Esophagus muscularis mucosa (tissue), 4 donors: ENCODE measurements around the gene FBXW4. TPM values are rescaled to one million over a fixed set of nuclear protein-coding genes. Genes with fewer than 3 reads are reported as not detected.

Source experiments
- DNase-seq: peaks from one replicate; pipeline ENCODE4 v3.0.0-alpha.2; 2017; ENCODE audit errors: extremely low spot score
- H3K27ac ChIP-seq, 4 donors: fragments of 200-600 bp; sonication (generic); replicated peaks in 1 of 4; 1 replicate in 3 of 4; 2 replicates in 1 of 4; pipeline ENCODE4 v1.5.1; 2016 to 2019; ENCODE audit warnings: mild to moderate bottlenecking in 1 of 4
- H3K27me3 ChIP-seq, 4 donors: fragments of 200-600 bp; sonication (generic); one replicate each; pipeline versions ENCODE4 v1.5.1 to v1.6.0; 2016 to 2019
- H3K36me3 ChIP-seq, 4 donors: fragments of 200-600 bp; sonication (generic); one replicate each; pipeline ENCODE4 v1.5.1; 2016 to 2019
- H3K4me1 ChIP-seq, 4 donors: fragments of 200-600 bp; sonication (generic); one replicate each; pipeline ENCODE4 v1.5.1; 2016 to 2019
- H3K4me3 ChIP-seq, 4 donors: fragments of 200-600 bp; sonication (generic); 1 replicate in 2 of 4; 2 replicates in 2 of 4; pipeline ENCODE4 v1.5.1; 2016 to 2019; ENCODE audit warnings: mild to moderate bottlenecking in 4 of 4, moderate library complexity in 1 of 4
- H3K9me3 ChIP-seq, 4 donors: fragments of 200-600 bp; sonication (generic); 1 replicate in 3 of 4; 2 replicates in 1 of 4; pipeline ENCODE4 v1.5.1; 2016 to 2019
- CTCF ChIP-seq, 3 experiments: fragments of 200-600 bp in 2 of 3; fragments of 450-650 bp in 1 of 3; sonication (generic) in 2 of 3; IDR thresholded peaks; one replicate each; pipeline ENCODE4 v1.5.1; 2017 to 2019; ENCODE audit warnings: antibody characterized with exemption in 3 of 3, mild to moderate bottlenecking in 2 of 3, moderate library complexity in 1 of 3
- EP300 ChIP-seq: sonication (generic); formaldehyde crosslinking; IDR thresholded peaks from one replicate; pipeline ENCODE4 v1.6.1; 2017; ENCODE audit warnings: antibody characterized with exemption
- POLR2A ChIP-seq: fragments of 450-650 bp; IDR thresholded peaks from one replicate; pipeline ENCODE4 v1.6.1; 2017; ENCODE audit warnings: antibody characterized with exemption, moderate library complexity, mild to moderate bottlenecking, low read depth
- POLR2AphosphoS5 ChIP-seq, 2 donors: sonication (generic); formaldehyde crosslinking; IDR thresholded peaks; one replicate each; pipeline ENCODE4 v1.6.1; 2017; ENCODE audit warnings: antibody characterized with exemption in 2 of 2
- WGBS: methylation state at CpG from one replicate; pipeline ENCODE4 v1.1.5; 2018; 5-methylcytosine and 5-hydroxymethylcytosine counted together
- intact Hi-C: fragments of 100-400 bp; cut with DNase I; formaldehyde crosslinking; loops from one replicate; pipeline ENCODE4 v1.15.1; 2023
- total RNA-seq, 4 donors: library from RNA; depleted of rRNA; stranded (reverse); fragments of >200 nt; gene quantifications; one replicate each; pipeline versions ENCODE4 v1.1.0 to v1.2.1, GENCODE V29; 2016

Gene FBXW4
- total RNA-seq, 4 donors from 2014 or later: 101 to 168 (median 115) TPM

DNA sequence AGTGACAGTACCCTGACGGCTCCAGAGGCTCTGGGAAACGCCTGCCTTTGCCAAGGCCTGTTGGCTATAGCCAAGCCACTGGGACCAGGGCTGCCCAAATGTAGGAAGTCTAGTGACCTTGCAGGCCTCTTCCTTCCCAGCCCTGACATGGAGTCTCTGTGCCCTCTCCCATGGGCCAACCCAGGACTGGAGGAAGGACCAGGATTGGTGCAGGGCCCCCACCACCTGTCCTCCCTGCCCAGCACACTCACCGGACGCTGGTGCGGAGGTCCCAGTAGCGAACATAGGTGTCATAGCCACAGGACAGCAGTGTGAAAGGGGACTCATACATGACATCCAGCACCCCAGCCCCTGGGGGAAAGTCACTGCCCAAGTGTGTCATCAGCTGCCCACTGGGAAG lies 82.9 kb downstream of the FBXW4 start:
- H3K27ac ChIP-seq: no peak overlapping the region
- no peaks in the 10 kb centered on the region for H3K27me3 ChIP-seq
- no peaks in the 10 kb centered on the region for H3K9me3 ChIP-seq
- WGBS: 50% methylated on average over 1 of the region's 6 CpGs
- intact Hi-C loops: no loop called here
- no peak overlapping the region for H3K4me3 ChIP-seq
- H3K36me3 ChIP-seq: peaks cover 26 to 86% (median 64%) of the 10 kb centered on the region in 4 donors
- DNase-seq: no peak
- TF ChIP-seq EP300 (no peak), POLR2AphosphoS5 (IDR thresholded peaks at IDR 0.05) (no peak), POLR2A (no peak), CTCF (IDR thresholded peaks at IDR 0.05) (no peak)
- peaks cover 0 to 10% (median 1%) of the 10 kb centered on the region in 4 donors for H3K4me1 ChIP-seq

DNA sequence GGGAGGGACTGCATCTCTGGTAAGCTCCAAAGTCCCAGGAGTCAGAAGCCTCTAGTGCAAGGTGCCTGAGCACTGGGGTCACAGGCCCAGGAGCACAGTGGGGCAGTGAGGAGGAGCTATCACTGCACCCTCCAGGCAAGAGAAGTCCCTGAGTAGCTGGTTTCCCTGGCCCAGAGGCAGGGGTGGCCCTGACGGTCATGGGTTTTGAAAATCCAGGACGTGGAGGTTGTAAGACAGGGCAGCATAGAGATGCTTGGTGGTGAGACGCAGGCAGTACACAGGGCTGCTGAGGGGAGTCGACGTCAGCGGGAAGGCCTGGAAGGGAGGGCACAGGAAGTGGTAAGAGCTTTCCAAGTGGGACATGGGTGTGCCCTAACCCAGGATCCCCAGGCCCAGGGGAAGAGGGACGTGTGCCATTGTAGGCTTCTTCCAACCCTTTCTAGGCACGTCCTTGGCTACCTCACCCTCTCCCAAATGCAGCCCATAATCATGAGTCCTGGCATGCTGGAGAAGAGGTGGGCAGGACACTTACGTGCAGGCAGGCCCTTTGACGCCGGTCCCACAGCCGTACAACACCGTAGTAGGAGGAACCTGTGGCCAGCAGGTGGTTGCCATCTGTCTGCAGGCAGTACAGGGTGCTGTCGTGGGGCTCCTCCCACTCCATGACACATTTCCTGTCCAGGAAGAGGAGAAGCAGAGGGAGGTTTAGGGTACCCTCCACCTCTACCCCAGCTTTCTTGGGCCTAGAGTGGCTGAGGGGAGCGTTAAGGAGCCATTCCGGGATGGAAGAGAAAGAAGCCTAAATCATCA lies 83.7 kb downstream of the FBXW4 start:
- Histone ChIP-seq H3K9me3 (no peaks in the 10 kb centered on the region), H3K36me3 (peaks cover 18 to 86% (median 69%) of the 10 kb centered on the region in 4 donors), H3K4me1 (peaks cover 0 to 10% (median 1%) of the 10 kb centered on the region in 4 donors), H3K4me3 (no peak overlapping the region), H3K27ac (peak overlapping the region in 1 of 4 donors; percentile 22), H3K27me3 (no peaks in the 10 kb centered on the region)
- intact Hi-C loops: no loop called here
- no peak for TF ChIP-seq CTCF (IDR thresholded peaks at IDR 0.05)
- TF ChIP-seq POLR2AphosphoS5 (IDR thresholded peaks at IDR 0.05): no peak
- TF ChIP-seq POLR2A: no peak
- no peak for TF ChIP-seq EP300
- DNase-seq: no peak
- 72% methylated on average over 11 of the region's 16 CpGs for WGBS

DNA sequence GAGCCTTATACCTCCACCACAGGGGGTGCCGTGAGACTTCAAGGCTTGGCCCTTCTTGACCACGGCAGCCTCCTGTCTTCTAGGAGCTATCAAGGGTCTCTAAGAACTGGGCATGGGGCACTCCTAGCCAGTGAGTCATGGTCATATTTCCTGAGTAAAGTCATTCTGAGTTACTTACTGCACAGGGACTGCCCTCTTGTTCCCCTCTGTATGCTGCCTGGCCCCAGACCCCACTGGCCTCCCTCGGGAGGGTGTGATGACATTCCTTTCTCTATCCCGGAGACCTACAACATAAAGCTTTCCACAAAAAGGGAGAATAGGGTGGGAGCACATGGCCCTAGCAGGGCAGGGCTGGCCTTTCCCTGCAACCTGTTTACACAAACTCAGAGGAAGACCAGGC lies 85.5 kb downstream of the FBXW4 start:
- Histone ChIP-seq H3K36me3 (peaks cover 17 to 93% (median 72%) of the 10 kb centered on the region in 4 donors), H3K27ac (no peak overlapping the region), H3K4me1 (peaks cover 0 to 3% (median 1%) of the 10 kb centered on the region in 4 donors), H3K27me3 (no peaks in the 10 kb centered on the region), H3K4me3 (no peak overlapping the region), H3K9me3 (no peaks in the 10 kb centered on the region)
- DNase-seq: no peak
- TF ChIP-seq POLR2AphosphoS5 (IDR thresholded peaks at IDR 0.05) (no peak), POLR2A (no peak), EP300 (no peak), CTCF (IDR thresholded peaks at IDR 0.05) (no peak)
- intact Hi-C loops: loop anchor here (5.0 kb wide), 1 partner anchor 173 kb away; the partner anchor contains the start of gene NPM3
- WGBS: 94% methylated on average over 4 of the region's 4 CpGs

- no peak overlapping the region for H3K27ac ChIP-seq
- H3K4me1 ChIP-seq: peaks cover 0 to 2% (median 0%) of the 10 kb centered on the region in 4 donors
- intact Hi-C loops: loop anchor here (5.0 kb wide), 1 partner anchor 175 kb away; the partner anchor contains the start of gene NPM3
- no peak overlapping the region for H3K4me3 ChIP-seq
- 58% methylated on average over 2 of the region's 2 CpGs for WGBS
- H3K36me3 ChIP-seq: peaks cover 17 to 75% (median 69%) of the 10 kb centered on the region in 4 donors
- no peaks in the 10 kb centered on the region for H3K9me3 ChIP-seq
- H3K27me3 ChIP-seq: no peaks in the 10 kb centered on the region
- no peak for DNase-seq
- TF ChIP-seq POLR2AphosphoS5 (IDR thresholded peaks at IDR 0.05): no peak
- TF ChIP-seq CTCF (IDR thresholded peaks at IDR 0.05): no peak
- TF ChIP-seq POLR2A: no peak
- TF ChIP-seq EP300: no peak
Observed at GRCh38 chr10:101607124-101607523, 87.8 kb downstream of the FBXW4 start.
